ENCODE results near the gene POLN.

The POLN gene

GRCh38 chr4:2135083-2135482 lies 106.8 kb downstream of the POLN start:
- Histone ChIP-seq H3K9ac (ENCODE audit: low read length) (no peak overlapping the region), H3K4me2 (ENCODE audit: low read length) (no peak overlapping the region), H3K9me3 (ENCODE audit: low read length) (no peaks in the 10 kb centered on the region), H2AFZ (ENCODE audit: low read length) (no peak overlapping the region), H3K36me3 (ENCODE audit: insufficient read depth, low read length) (no peaks in the 10 kb centered on the region), H3K27me3 (ENCODE audit: insufficient read depth, low read length) (no peaks in the 10 kb centered on the region), H3K79me2 (ENCODE audit: insufficient read depth, low read length) (no peaks in the 10 kb centered on the region), H3K27ac (ENCODE audit: low read depth, low read length, poor library complexity, severe bottlenecking) (no peak overlapping the region), H3K4me3 (ENCODE audit: low read depth, low read length, poor library complexity, severe bottlenecking) (no peak overlapping the region), H4K20me1 (ENCODE audit: insufficient read depth, low read length) (no peaks in the 10 kb centered on the region), H3F3A (ENCODE audit: insufficient read depth, low read length) (no peaks in the 10 kb centered on the region), H3K4me1 (ENCODE audit: insufficient read depth, low read length, severe bottlenecking) (no peaks in the 10 kb centered on the region), H3K9me2 (ENCODE audit: low read depth, low read length) (no peaks in the 10 kb centered on the region)
- TF ChIP-seq EZH2 (IDR thresholded peaks at IDR 0.05; ENCODE audit: borderline replicate concordance, low read length) = no peak
- TF ChIP-seq, protein P1, sequence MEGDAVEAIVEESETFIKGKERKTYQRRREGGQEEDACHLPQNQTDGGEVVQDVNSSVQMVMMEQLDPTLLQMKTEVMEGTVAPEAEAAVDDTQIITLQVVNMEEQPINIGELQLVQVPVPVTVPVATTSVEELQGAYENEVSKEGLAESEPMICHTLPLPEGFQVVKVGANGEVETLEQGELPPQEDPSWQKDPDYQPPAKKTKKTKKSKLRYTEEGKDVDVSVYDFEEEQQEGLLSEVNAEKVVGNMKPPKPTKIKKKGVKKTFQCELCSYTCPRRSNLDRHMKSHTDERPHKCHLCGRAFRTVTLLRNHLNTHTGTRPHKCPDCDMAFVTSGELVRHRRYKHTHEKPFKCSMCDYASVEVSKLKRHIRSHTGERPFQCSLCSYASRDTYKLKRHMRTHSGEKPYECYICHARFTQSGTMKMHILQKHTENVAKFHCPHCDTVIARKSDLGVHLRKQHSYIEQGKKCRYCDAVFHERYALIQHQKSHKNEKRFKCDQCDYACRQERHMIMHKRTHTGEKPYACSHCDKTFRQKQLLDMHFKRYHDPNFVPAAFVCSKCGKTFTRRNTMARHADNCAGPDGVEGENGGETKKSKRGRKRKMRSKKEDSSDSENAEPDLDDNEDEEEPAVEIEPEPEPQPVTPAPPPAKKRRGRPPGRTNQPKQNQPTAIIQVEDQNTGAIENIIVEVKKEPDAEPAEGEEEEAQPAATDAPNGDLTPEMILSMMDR (IDR thresholded peaks at IDR 0.05; ENCODE audit: low read length) = no peak

DNA sequence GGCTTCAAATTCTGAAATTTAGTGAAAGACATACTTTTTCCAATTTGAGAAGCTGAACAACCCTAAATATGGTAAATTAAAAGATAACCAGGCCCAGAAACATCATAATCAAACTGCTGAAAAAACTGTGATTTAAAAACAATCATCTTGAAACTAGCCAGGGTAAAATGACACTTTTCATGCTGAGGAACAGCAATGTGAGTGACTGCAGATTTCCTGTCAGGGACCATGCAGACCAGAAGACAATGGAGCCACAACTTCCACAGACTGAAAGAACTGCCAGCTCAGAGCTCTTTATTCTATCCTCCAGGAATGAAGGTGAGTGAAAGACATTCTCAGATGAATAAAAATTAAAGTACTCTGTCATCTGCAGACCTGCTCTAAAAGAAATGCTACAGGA lies 109.5 kb downstream of the POLN start:
- no peaks in the 10 kb centered on the region for H3F3A ChIP-seq (ENCODE audit: insufficient read depth, low read length)
- H3K4me3 ChIP-seq (ENCODE audit: low read depth, low read length, poor library complexity, severe bottlenecking) = no peak overlapping the region
- no peaks in the 10 kb centered on the region for H4K20me1 ChIP-seq (ENCODE audit: insufficient read depth, low read length)
- H3K9me3 ChIP-seq (ENCODE audit: low read length) = no peaks in the 10 kb centered on the region
- no peaks in the 10 kb centered on the region for H3K36me3 ChIP-seq (ENCODE audit: insufficient read depth, low read length)
- no peaks in the 10 kb centered on the region for H3K9me2 ChIP-seq (ENCODE audit: low read depth, low read length)
- TF ChIP-seq EZH2 (IDR thresholded peaks at IDR 0.05; ENCODE audit: borderline replicate concordance, low read length) = no peak
- TF ChIP-seq, protein P1 (IDR thresholded peaks at IDR 0.05; ENCODE audit: low read length) = no peak
- H3K79me2 ChIP-seq (ENCODE audit: insufficient read depth, low read length) = no peaks in the 10 kb centered on the region
- no peaks in the 10 kb centered on the region for H3K27me3 ChIP-seq (ENCODE audit: insufficient read depth, low read length)
- H3K4me2 ChIP-seq (ENCODE audit: low read length) = no peak overlapping the region
- no peaks in the 10 kb centered on the region for H3K4me1 ChIP-seq (ENCODE audit: insufficient read depth, low read length, severe bottlenecking)
- H2AFZ ChIP-seq (ENCODE audit: low read length) = no peak overlapping the region
- H3K9ac ChIP-seq (ENCODE audit: low read length) = no peak overlapping the region
- no peak overlapping the region for H3K27ac ChIP-seq (ENCODE audit: low read depth, low read length, poor library complexity, severe bottlenecking)

DNA sequence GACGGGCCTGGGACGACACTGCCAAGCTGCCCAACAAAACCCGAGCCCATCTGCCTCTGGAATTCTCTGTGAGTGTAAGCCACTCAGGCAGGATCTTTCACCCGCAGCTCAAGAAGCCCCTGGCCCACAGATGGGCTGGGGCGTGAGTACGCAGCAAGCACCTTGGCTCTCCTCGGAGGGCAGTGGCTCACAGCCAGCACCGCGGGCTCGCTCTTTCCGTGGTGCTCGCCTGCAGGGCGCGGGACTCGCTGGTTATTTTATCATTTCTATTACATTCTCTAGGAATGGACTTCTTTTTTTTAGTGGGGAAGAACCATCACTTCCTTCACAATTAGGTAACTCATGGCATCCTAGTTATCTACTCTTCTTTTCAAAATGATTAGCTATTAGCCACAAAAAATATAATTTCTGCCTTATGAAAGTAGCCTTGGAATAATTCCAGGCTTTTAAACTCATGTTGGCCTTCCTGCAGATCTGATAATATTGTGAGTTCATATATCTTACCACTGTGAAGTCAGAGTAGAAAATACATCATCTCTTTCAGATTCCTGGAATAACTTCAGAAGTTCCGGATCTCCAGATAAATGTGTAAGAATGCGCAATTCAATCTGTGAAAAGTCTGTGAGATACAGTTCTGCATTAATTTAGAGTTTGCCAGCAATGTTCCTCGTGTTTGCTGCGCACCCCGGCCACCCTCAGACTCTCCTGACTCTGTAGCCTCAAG lies 114.2 kb downstream of the POLN start:
- H3K9ac ChIP-seq (ENCODE audit: low read length) = no peak overlapping the region
- no peaks in the 10 kb centered on the region for H4K20me1 ChIP-seq (ENCODE audit: insufficient read depth, low read length)
- H3K4me2 ChIP-seq (ENCODE audit: low read length) = no peak overlapping the region
- no peaks in the 10 kb centered on the region for H3K27me3 ChIP-seq (ENCODE audit: insufficient read depth, low read length)
- TF ChIP-seq, protein P1 (IDR thresholded peaks at IDR 0.05; ENCODE audit: low read length) = no peak
- no peak overlapping the region for H2AFZ ChIP-seq (ENCODE audit: low read length)
- no peaks in the 10 kb centered on the region for H3K9me3 ChIP-seq (ENCODE audit: low read length)
- H3K4me1 ChIP-seq (ENCODE audit: insufficient read depth, low read length, severe bottlenecking) = no peaks in the 10 kb centered on the region
- H3K36me3 ChIP-seq (ENCODE audit: insufficient read depth, low read length) = no peaks in the 10 kb centered on the region
- H3K9me2 ChIP-seq (ENCODE audit: low read depth, low read length) = no peaks in the 10 kb centered on the region
- H3F3A ChIP-seq (ENCODE audit: insufficient read depth, low read length) = no peaks in the 10 kb centered on the region
- no peaks in the 10 kb centered on the region for H3K79me2 ChIP-seq (ENCODE audit: insufficient read depth, low read length)
- H3K4me3 ChIP-seq (ENCODE audit: low read depth, low read length, poor library complexity, severe bottlenecking) = no peak overlapping the region
- H3K27ac ChIP-seq (ENCODE audit: low read depth, low read length, poor library complexity, severe bottlenecking) = no peak overlapping the region
